Upper lobe of left lung (tissue), 6 donors: ENCODE data around the gene MRPL40. TPM values are rescaled to one million over a fixed set of nuclear protein-coding genes. Genes with fewer than 3 reads are reported as not detected.

ENCODE experiments used
- ATAC-seq, 2 donors: fragments of 200-7000 bp; cut with Tn5 transposase; one replicate each; pipeline ENCODE4 v1.9.1; 2022; ENCODE audit warnings: mild to moderate bottlenecking in 2 of 2, moderate library complexity in 2 of 2; ENCODE audit not compliant: low FRiP score in 2 of 2
- DNase-seq, 2 donors: peaks; one replicate each; pipeline ENCODE4 v3.0.0-alpha.2; 2019 to 2020
- H3K27ac ChIP-seq, 4 donors: fragments of 200-600 bp; sonication (generic); one replicate each; pipeline ENCODE4 v1.5.1; 2016 to 2019
- H3K27me3 ChIP-seq, 4 donors: fragments of 200-600 bp; sonication (generic); one replicate each; pipeline ENCODE4 v1.5.1; 2017 to 2019
- H3K36me3 ChIP-seq, 4 donors: fragments of 200-600 bp; sonication (generic); one replicate each; pipeline ENCODE4 v1.5.1; 2016 to 2019
- H3K4me1 ChIP-seq, 4 donors: fragments of 200-600 bp; sonication (generic); one replicate each; pipeline ENCODE4 v1.5.1; 2018 to 2019
- H3K4me3 ChIP-seq, 4 donors: fragments of 200-600 bp; sonication (generic); one replicate each; pipeline ENCODE4 v1.5.1; 2017 to 2019; ENCODE audit warnings: mild to moderate bottlenecking in 2 of 4, moderate library complexity in 1 of 4
- H3K9me3 ChIP-seq, 4 donors: fragments of 200-600 bp; sonication (generic); one replicate each; pipeline ENCODE4 v1.5.1; 2018 to 2019
- CTCF ChIP-seq, 6 experiments: fragments of 450-650 bp in 4 of 6; fragments of 200-600 bp in 2 of 6; sonication (generic) in 2 of 6; IDR thresholded peaks; one replicate each; pipeline ENCODE4 v1.5.1; 2016 to 2019; ENCODE audit warnings: antibody characterized with exemption in 6 of 6
- EP300 ChIP-seq, 4 donors: sonication (generic); formaldehyde crosslinking; IDR thresholded peaks; one replicate each; pipeline ENCODE4 v1.5.1; 2017; ENCODE audit warnings: antibody characterized with exemption in 4 of 4, control low read depth in 2 of 4
- POLR2A ChIP-seq, 4 donors: fragments of 450-650 bp; IDR thresholded peaks; one replicate each; pipeline ENCODE4 v1.5.1; 2016 to 2017; ENCODE audit warnings: antibody characterized with exemption in 4 of 4, mild to moderate bottlenecking in 2 of 4
- POLR2AphosphoS5 ChIP-seq, 2 donors: sonication (generic); formaldehyde crosslinking; IDR thresholded peaks; one replicate each; pipeline ENCODE4 v1.5.1; 2017; ENCODE audit warnings: antibody characterized with exemption in 2 of 2
- WGBS, 2 donors: methylation state at CpG; one replicate each; pipeline ENCODE4 v1.1.5; 2017 to 2018; 5-methylcytosine and 5-hydroxymethylcytosine counted together
- total RNA-seq, 6 donors: library from RNA; depleted of rRNA in 4 of 6; stranded (reverse); fragments of >200 nt in 4 of 6; gene quantifications; one replicate each; pipeline versions ENCODE4 v1.1.0 to v1.2.1, GENCODE V29; 2016 to 2021
- donor health status: DM: no; HTN: no; CAD: no; lungs with moderate emphysema.
- donor health status: DM: no; HTN: yes; CAD: no; lungs with severe emphysema.

Gene MRPL40
- total RNA-seq, 6 donors from 2014 or later = 18.9 to 27.3 (median 22.9) TPM

GRCh38 chr22:19396561-19396933 is 35.8 kb upstream of the MRPL40 start:
- Histone ChIP-seq H3K4me3 (no peak overlapping the region), H3K9me3 (no peaks in the 10 kb centered on the region), H3K36me3 (peaks cover 7 to 99% (median 71%) of the 10 kb centered on the region in 4 donors), H3K4me1 (no peaks in the 10 kb centered on the region), H3K27ac (no peak overlapping the region), H3K27me3 (no peaks in the 10 kb centered on the region)
- WGBS, 2 donors = 88 to 90% methylated on average over 6 of the region's 6 CpGs
- TF ChIP-seq EP300 (IDR thresholded peaks at IDR 0.05) (no peak), POLR2AphosphoS5 (IDR thresholded peaks at IDR 0.05) (no peak), POLR2A (IDR thresholded peaks at IDR 0.05) (no peak), CTCF (IDR thresholded peaks at IDR 0.05) (no peak)
- ATAC-seq (no peak), DNase-seq (no peak)

GRCh38 chr22:19396934-19397733 is 35.2 kb upstream of the MRPL40 start:
- Histone ChIP-seq H3K36me3 (peaks cover 7 to 99% (median 65%) of the 10 kb centered on the region in 4 donors), H3K4me3 (no peak overlapping the region), H3K4me1 (no peaks in the 10 kb centered on the region), H3K9me3 (no peaks in the 10 kb centered on the region), H3K27me3 (no peaks in the 10 kb centered on the region), H3K27ac (no peak overlapping the region)
- 95 to 97% methylated on average over 6 of the region's 6 CpGs for WGBS, 2 donors
- no peak for DNase-seq
- ATAC-seq = no peak
- TF ChIP-seq EP300 (IDR thresholded peaks at IDR 0.05) = no peak
- TF ChIP-seq POLR2AphosphoS5 (IDR thresholded peaks at IDR 0.05) = no peak
- no peak for TF ChIP-seq POLR2A (IDR thresholded peaks at IDR 0.05)
- TF ChIP-seq CTCF (IDR thresholded peaks at IDR 0.05) = no peak

GRCh38 chr22:19397734-19398104 is 34.6 kb upstream of the MRPL40 start:
- Histone ChIP-seq H3K4me1 (no peaks in the 10 kb centered on the region), H3K4me3 (no peak overlapping the region), H3K36me3 (peaks cover 7 to 93% (median 60%) of the 10 kb centered on the region in 4 donors), H3K9me3 (no peaks in the 10 kb centered on the region), H3K27me3 (no peaks in the 10 kb centered on the region), H3K27ac (no peak overlapping the region)
- no peak for TF ChIP-seq EP300 (IDR thresholded peaks at IDR 0.05)
- TF ChIP-seq POLR2A (IDR thresholded peaks at IDR 0.05) = no peak
- TF ChIP-seq CTCF (IDR thresholded peaks at IDR 0.05) = no peak
- no peak for TF ChIP-seq POLR2AphosphoS5 (IDR thresholded peaks at IDR 0.05)
- ATAC-seq (no peak), DNase-seq (no peak)
- 95 to 96% methylated on average over 3 of the region's 3 CpGs for WGBS, 2 donors

GRCh38 chr22:19398206-19398605 is 34.1 kb upstream of the MRPL40 start:
- H3K4me1 ChIP-seq = no peaks in the 10 kb centered on the region
- no peak overlapping the region for H3K4me3 ChIP-seq
- H3K27ac ChIP-seq = no peak overlapping the region
- TF ChIP-seq CTCF (IDR thresholded peaks at IDR 0.05) (no peak), POLR2AphosphoS5 (IDR thresholded peaks at IDR 0.05) (no peak), EP300 (IDR thresholded peaks at IDR 0.05) (no peak), POLR2A (IDR thresholded peaks at IDR 0.05) (no peak)
- no peaks in the 10 kb centered on the region for H3K27me3 ChIP-seq
- WGBS, 2 donors = 91 to 96% methylated on average over 4 to 6 of the region's 6 CpGs
- no peak for DNase-seq
- no peaks in the 10 kb centered on the region for H3K9me3 ChIP-seq
- H3K36me3 ChIP-seq = peaks cover 7 to 88% (median 56%) of the 10 kb centered on the region in 4 donors
- no peak for ATAC-seq

GRCh38 chr22:19398652-19399051 is 33.7 kb upstream of the MRPL40 start:
- Histone ChIP-seq H3K4me1 (no peaks in the 10 kb centered on the region), H3K27me3 (no peaks in the 10 kb centered on the region), H3K36me3 (peaks cover 7 to 84% (median 52%) of the 10 kb centered on the region in 4 donors), H3K27ac (no peak overlapping the region), H3K4me3 (no peak overlapping the region), H3K9me3 (no peaks in the 10 kb centered on the region)
- no peak for ATAC-seq
- 92% methylated on average over 2 of the region's 2 CpGs for WGBS, 2 donors
- TF ChIP-seq CTCF (IDR thresholded peaks at IDR 0.05) (no peak), POLR2AphosphoS5 (IDR thresholded peaks at IDR 0.05) (no peak), EP300 (IDR thresholded peaks at IDR 0.05) (no peak), POLR2A (IDR thresholded peaks at IDR 0.05) (no peak)
- no peak for DNase-seq
